Endothelial cell of umbilical vein (primary cell): Measurements from ENCODE around the gene KCND1. TPM values are rescaled to one million over a fixed set of nuclear protein-coding genes. Genes with fewer than 3 reads are reported as not detected.

ENCODE experiments used
- BruUV-seq: library from RNA; stranded (reverse); fragments of 400-500 nt; replicated peaks from 2 replicates; lab custom pipeline; 2021; lab: Mats Ljungman, UMichigan
- CTCF ChIA-PET: fragments of 300-600, 350-600 bp; sonication (Branson Sonifier 250); formaldehyde crosslinking; loops from one replicate; lab custom pipeline; 2021; ENCODE audit warnings: antibody characterized with exemption, inconsistent platforms; lab: Charles Lee
- POLR2A ChIA-PET: fragments of 300-600, 350-600 bp; sonication (Branson Sonifier 250); formaldehyde crosslinking; loops from one replicate; lab custom pipeline; 2021; ENCODE audit warnings: antibody characterized with exemption, inconsistent platforms; lab: Charles Lee
- DNase-seq: peaks from one replicate; pipeline ENCODE4 v3.0.0-alpha.2; 2011; ENCODE audit warnings: low read depth, low spot score
- FAIRE-seq: peaks from 2 replicates; lab custom pipeline; 2011; peaks lifted over from hg19 to GRCh38; lab: Jason Lieb, UNC
- H2AFZ ChIP-seq: 2 replicates; pipeline ENCODE4 v1.6.0; 2012; ENCODE audit warnings: low read depth, low read length, control low read depth, inconsistent platforms
- H3K27ac ChIP-seq: 2 replicates; pipeline ENCODE4 v1.5.1; 2011; ENCODE audit warnings: low read depth, mild to moderate bottlenecking, control low read depth, low read length, moderate library complexity; ENCODE audit not compliant: insufficient read depth
- H3K27me3 ChIP-seq, 2 experiments: 2 replicates each; pipeline versions ENCODE4 v1.6.0 to v1.6.1; 2011; ENCODE audit warnings: low read length in 2 of 2, mixed read lengths in 1 of 2; ENCODE audit not compliant: control insufficient read depth in 2 of 2, insufficient read depth in 2 of 2
- H3K36me3 ChIP-seq, 2 experiments: 2 replicates in 1 of 2; 3 replicates in 1 of 2; pipeline ENCODE4 v1.5.1; 2011; ENCODE audit warnings: low read length in 2 of 2, mild to moderate bottlenecking in 1 of 2, moderate library complexity in 1 of 2; ENCODE audit not compliant: control insufficient read depth in 2 of 2, insufficient read depth in 2 of 2; ENCODE audit errors: extremely low read depth in 1 of 2
- H3K4me1 ChIP-seq: 3 replicates; pipeline ENCODE4 v1.5.1; 2011; ENCODE audit warnings: mild to moderate bottlenecking, low read length; ENCODE audit not compliant: control insufficient read depth, insufficient read depth; ENCODE audit errors: extremely low read depth
- H3K4me2 ChIP-seq: 2 replicates; pipeline ENCODE4 v1.6.1; 2011; ENCODE audit warnings: low read length, control low read depth, mixed read lengths; ENCODE audit not compliant: insufficient read depth
- H3K4me3 ChIP-seq, 3 experiments: fragments of 200-600 bp in 1 of 3; sonication (generic), shearing (Covaris generic) in 1 of 3; replicated peaks in 1 of 3; 2 replicates each; pipeline ENCODE4 v1.5.1; 2011 to 2016; ENCODE audit warnings: control low read depth in 3 of 3, low read length in 3 of 3, mild to moderate bottlenecking in 2 of 3, inconsistent platforms in 1 of 3, low read depth in 1 of 3, moderate library complexity in 1 of 3; ENCODE audit not compliant: insufficient read depth in 1 of 3
- H3K79me2 ChIP-seq: 2 replicates; pipeline ENCODE4 v1.6.0; 2012; ENCODE audit warnings: low read length, inconsistent platforms; ENCODE audit not compliant: control insufficient read depth, insufficient read depth
- H3K9ac ChIP-seq: replicated peaks from 2 replicates; pipeline ENCODE3; 2011; ENCODE audit warnings: low read length, control low read depth; ENCODE audit not compliant: insufficient read depth; ENCODE audit errors: extremely low read depth
- H3K9me1 ChIP-seq: replicated peaks from 3 replicates; pipeline ENCODE4 v1.6.0; 2011; ENCODE audit warnings: mild to moderate bottlenecking, low read length; ENCODE audit not compliant: control insufficient read depth, insufficient read depth; ENCODE audit errors: extremely low read depth
- H3K9me3 ChIP-seq: replicated peaks from 2 replicates; pipeline ENCODE4 v1.5.1; 2012; ENCODE audit warnings: low read length, inconsistent platforms; ENCODE audit not compliant: control insufficient read depth, insufficient read depth
- H4K20me1 ChIP-seq: replicated peaks from 2 replicates; pipeline ENCODE3; 2011; ENCODE audit warnings: mild to moderate bottlenecking, low read length; ENCODE audit not compliant: control insufficient read depth, insufficient read depth; ENCODE audit errors: extremely low read depth
- CTCF ChIP-seq, 2 donors: IDR thresholded peaks; 1 replicate in 1 of 2; 2 replicates in 1 of 2; pipeline ENCODE4 v1.5.1; 2011; ENCODE audit warnings: low read length in 2 of 2, mild to moderate bottlenecking in 2 of 2, moderate library complexity in 2 of 2, control low read depth in 1 of 2, inconsistent platforms in 1 of 2, low read depth in 1 of 2; ENCODE audit not compliant: insufficient read depth in 1 of 2; ENCODE audit errors: extremely low read depth in 1 of 2
- EZH2 ChIP-seq: IDR thresholded peaks from 2 replicates; pipeline ENCODE4 v1.6.1; 2012; ENCODE audit warnings: borderline replicate concordance, low read depth, mild to moderate bottlenecking, moderate library complexity, low read length, inconsistent platforms; ENCODE audit not compliant: severe bottlenecking
- FOS ChIP-seq: IDR thresholded peaks from 2 replicates; pipeline ENCODE4 v1.6.1; 2011; ENCODE audit warnings: mild to moderate bottlenecking, low read length, moderate library complexity, borderline replicate concordance; ENCODE audit not compliant: insufficient read depth
- GATA2 ChIP-seq: IDR thresholded peaks from 2 replicates; pipeline ENCODE4 v1.7.0; 2011; ENCODE audit warnings: low read depth, mild to moderate bottlenecking, moderate library complexity, mixed read lengths, low read length; ENCODE audit not compliant: insufficient read length, insufficient read depth
- JUN ChIP-seq: IDR thresholded peaks from 2 replicates; pipeline ENCODE4 v1.6.1; 2011; ENCODE audit warnings: borderline replicate concordance, low read depth; ENCODE audit not compliant: insufficient read length, insufficient read depth
- MYC ChIP-seq: IDR thresholded peaks from one replicate; pipeline ENCODE4 v1.6.1; 2011; ENCODE audit warnings: mild to moderate bottlenecking, low read depth, low read length
- POLR2A ChIP-seq: IDR thresholded peaks from 2 replicates; pipeline ENCODE4 v1.6.1; 2012; ENCODE audit warnings: low read depth, mild to moderate bottlenecking, control low read depth, low read length
- POLR2AphosphoS5 ChIP-seq: IDR thresholded peaks from 2 replicates; pipeline ENCODE4 v1.6.1; 2012; ENCODE audit warnings: low read depth, mild to moderate bottlenecking, control low read depth, low read length, moderate library complexity; ENCODE audit not compliant: insufficient read depth
- dilution Hi-C: fragments of 300-500 bp; cut with MboI; formaldehyde crosslinking; loops from one replicate; pipeline ENCODE4 v1.15.0; 2019; ENCODE audit warnings: low sequenced_read_pairs; ENCODE audit not compliant: extremely low pct_ligation_motif_present
- intact Hi-C: fragments of 100-400 bp; cut with micrococcal nuclease; formaldehyde crosslinking; loops from one replicate; pipeline ENCODE4 v1.10.0; 2022
- polyA plus RNA-seq, 4 experiments: library from polyadenylated mRNA; depleted of rRNA in 3 of 4; stranded (reverse) in 3 of 4; unstranded in 1 of 4; fragments of >200 nt; gene quantifications; 2 replicates each; pipeline versions ENCODE4 v1.2.1 to v1.2.3, GENCODE V29; 2011 to 2012; ENCODE audit warnings: missing spikeins in 1 of 4
- total RNA-seq: library from RNA; stranded (reverse); gene quantifications from 2 replicates; pipeline ENCODE4 v1.2.3, GENCODE V29; 2021
- TF ChIP-seq, protein P1 (sequence below): IDR thresholded peaks from 2 replicates; pipeline ENCODE4 v1.6.1; 2011; ENCODE audit not compliant: insufficient read depth, insufficient read length

Gene KCND1
- total and polyA plus RNA-seq, 2 donors (not counting 3 experiments of a cell fraction or from before 2014, with no cell fraction given) = 0.54 to 1.3 TPM

DNA sequence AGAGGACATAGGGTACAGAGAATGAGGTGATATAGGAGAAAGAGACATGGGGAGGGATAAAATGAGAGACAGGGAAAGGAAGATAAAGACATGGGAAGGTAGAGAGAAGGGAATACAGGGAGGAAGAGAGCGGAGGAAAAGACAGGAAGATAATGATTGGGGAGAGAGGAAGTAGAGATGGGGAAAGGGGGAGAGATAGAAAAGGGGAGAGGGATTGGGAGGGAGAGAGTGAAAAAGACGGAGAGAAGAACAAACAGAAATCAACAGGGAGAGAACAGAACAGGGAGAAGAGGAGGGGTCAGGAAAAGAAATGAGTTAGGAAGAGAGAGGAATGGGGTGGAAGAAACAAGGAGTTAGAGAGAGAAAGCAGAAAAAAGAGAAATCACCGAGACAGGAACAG, 25.8 kb upstream of the KCND1 start:
- CTCF ChIA-PET = no interaction called here
- dilution Hi-C loops = no loop called here
- no peak for DNase-seq

More for the DNA sequence above, 25.8 kb upstream of the KCND1 start:
- POLR2A ChIA-PET = no interaction called here
- Histone ChIP-seq H3K79me2 (peaks cover 8% of the 10 kb centered on the region), H2AFZ (no peak overlapping the region), H3K27ac (no peak overlapping the region), H3K9ac (no peak overlapping the region), H3K36me3 (peaks cover 0 to 20% of the 10 kb centered on the region in 2 experiments), H3K27me3 (no peaks in the 10 kb centered on the region), H3K4me2 (no peak overlapping the region), H3K9me3 (no peaks in the 10 kb centered on the region), H3K4me1 (peaks cover 3% of the 10 kb centered on the region), H4K20me1 (no peaks in the 10 kb centered on the region), H3K4me3 (no peak overlapping the region), H3K9me1 (no peaks in the 10 kb centered on the region)
- TF ChIP-seq FOS (no peak), EZH2 (no peak), MYC (no peak), POLR2A (no peak), CTCF (IDR thresholded peaks at IDR 0.05; ENCODE audit: extremely low read depth in 1 of 2, insufficient read depth in 1 of 2, low read depth in 1 of 2, low read length in 2 of 2) (no peak), JUN (no peak), GATA2 (no peak), POLR2AphosphoS5 (no peak)
- TF ChIP-seq, protein P1, sequence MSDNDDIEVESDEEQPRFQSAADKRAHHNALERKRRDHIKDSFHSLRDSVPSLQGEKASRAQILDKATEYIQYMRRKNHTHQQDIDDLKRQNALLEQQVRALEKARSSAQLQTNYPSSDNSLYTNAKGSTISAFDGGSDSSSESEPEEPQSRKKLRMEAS = no peak
- no peak for FAIRE-seq
- no TSS peak for BruUV-seq
- intact Hi-C loops = no loop called here
